Mesenchymal stem cell (in vitro differentiated cells and primary cell): ENCODE data around the gene ADAP2.

ENCODE experiments used
- DNase-seq: peaks from one replicate; pipeline ENCODE4 v3.0.0-alpha.2; 2013
- H2AFZ ChIP-seq: one replicate; pipeline ENCODE4 v1.6.1; 2013; ENCODE audit warnings: low read depth, mild to moderate bottlenecking, control low read depth, inconsistent platforms, low read length, moderate library complexity
- H2AK5ac ChIP-seq: 2 replicates; pipeline ENCODE4 v1.6.1; 2013; ENCODE audit warnings: low read length, moderate library complexity, mild to moderate bottlenecking, inconsistent platforms; ENCODE audit not compliant: severe bottlenecking
- H2BK120ac ChIP-seq: one replicate; pipeline ENCODE4 v1.6.1; 2013; ENCODE audit warnings: low read depth, mild to moderate bottlenecking, inconsistent platforms, low read length, moderate library complexity
- H2BK12ac ChIP-seq, 2 experiments: one replicate each; pipeline ENCODE4 v1.6.1; 2013; ENCODE audit warnings: inconsistent platforms in 2 of 2, low read length in 2 of 2, mild to moderate bottlenecking in 2 of 2, moderate library complexity in 2 of 2, control low read depth in 1 of 2
- H2BK15ac ChIP-seq: one replicate; pipeline ENCODE4 v1.6.1; 2013; ENCODE audit warnings: mild to moderate bottlenecking, low read depth, inconsistent platforms; ENCODE audit not compliant: poor library complexity, severe bottlenecking
- H2BK5ac ChIP-seq: 2 replicates; pipeline ENCODE4 v1.6.1; 2013; ENCODE audit warnings: low read depth, mild to moderate bottlenecking, low read length, control low read depth, inconsistent platforms; ENCODE audit not compliant: poor library complexity, severe bottlenecking
- H3K14ac ChIP-seq, 2 experiments: one replicate each; pipeline ENCODE4 v1.6.1; 2013; ENCODE audit warnings: inconsistent platforms in 2 of 2, low read length in 2 of 2, control low read depth in 1 of 2, mild to moderate bottlenecking in 1 of 2, moderate library complexity in 1 of 2
- H3K18ac ChIP-seq, 2 experiments: one replicate each; pipeline ENCODE4 v1.6.1; 2013; ENCODE audit warnings: inconsistent platforms in 2 of 2, low read length in 2 of 2, control low read depth in 1 of 2, low read depth in 1 of 2, mild to moderate bottlenecking in 1 of 2
- H3K23ac ChIP-seq, 2 experiments: one replicate each; pipeline ENCODE4 v1.6.1; 2013; ENCODE audit warnings: inconsistent platforms in 2 of 2, low read length in 2 of 2, mild to moderate bottlenecking in 2 of 2, moderate library complexity in 2 of 2, control low read depth in 1 of 2
- H3K27ac ChIP-seq: 2 replicates; pipeline ENCODE4 v1.5.1; 2013; ENCODE audit warnings: mild to moderate bottlenecking, moderate library complexity, low read length, control low read depth, inconsistent platforms; ENCODE audit not compliant: poor library complexity, severe bottlenecking
- H3K27me3 ChIP-seq, 2 experiments: 2 replicates each; pipeline versions ENCODE4 v1.6.1 to v1.7.0; 2013; ENCODE audit warnings: low read length in 2 of 2, mild to moderate bottlenecking in 2 of 2, moderate library complexity in 2 of 2, control low read depth in 1 of 2, inconsistent platforms in 1 of 2; ENCODE audit not compliant: control insufficient read depth in 1 of 2, insufficient read depth in 1 of 2
- H3K36me3 ChIP-seq, 2 experiments: 2 replicates each; pipeline versions ENCODE4 v1.6.1 to v1.7.0; 2013; ENCODE audit warnings: low read length in 2 of 2, control low read depth in 1 of 2, inconsistent platforms in 1 of 2, low read depth in 1 of 2, mild to moderate bottlenecking in 1 of 2; ENCODE audit not compliant: insufficient read depth in 2 of 2, control insufficient read depth in 1 of 2
- H3K4ac ChIP-seq, 2 experiments: one replicate each; pipeline ENCODE4 v1.6.1; 2013; ENCODE audit warnings: inconsistent platforms in 2 of 2, low read length in 2 of 2, mild to moderate bottlenecking in 2 of 2, moderate library complexity in 2 of 2, control low read depth in 1 of 2, low read depth in 1 of 2
- H3K4me1 ChIP-seq: 2 replicates; pipeline ENCODE4 v1.6.1; 2013; ENCODE audit warnings: low read depth, low read length, control low read depth; ENCODE audit not compliant: control insufficient read depth, insufficient read depth
- H3K4me2 ChIP-seq: 2 replicates; pipeline ENCODE4 v1.6.1; 2013; ENCODE audit warnings: low read length, mild to moderate bottlenecking, inconsistent platforms; ENCODE audit not compliant: poor library complexity, severe bottlenecking
- H3K4me3 ChIP-seq, 2 experiments: 2 replicates each; pipeline versions ENCODE4 v1.5.1 to v1.7.0; 2013; ENCODE audit warnings: low read length in 2 of 2, mild to moderate bottlenecking in 2 of 2, control low read depth in 1 of 2, low read depth in 1 of 2; ENCODE audit not compliant: insufficient read depth in 1 of 2
- H3K79me1 ChIP-seq: replicated peaks from 2 replicates; pipeline ENCODE4 v1.6.1; 2013; ENCODE audit warnings: mild to moderate bottlenecking, control low read depth, low read length, inconsistent platforms; ENCODE audit not compliant: poor library complexity, severe bottlenecking
- H3K9ac ChIP-seq: 2 replicates; pipeline ENCODE4 v1.7.0; 2013; ENCODE audit warnings: mild to moderate bottlenecking, low read length, moderate library complexity
- H3K9me3 ChIP-seq: 2 replicates; pipeline ENCODE4 v1.7.0; 2013; ENCODE audit warnings: mild to moderate bottlenecking, low read length; ENCODE audit not compliant: control insufficient read depth
- H4K8ac ChIP-seq: one replicate; pipeline ENCODE4 v1.6.1; 2013; ENCODE audit warnings: inconsistent platforms, mild to moderate bottlenecking, low read length, moderate library complexity
- H4K91ac ChIP-seq: one replicate; pipeline ENCODE4 v1.6.1; 2013; ENCODE audit warnings: mild to moderate bottlenecking, low read length, inconsistent platforms
- WGBS: methylation state at CpG from one replicate; pipeline ENCODE4 v1.1.7; 2013; ENCODE audit warnings: mixed read lengths; 5-methylcytosine and 5-hydroxymethylcytosine counted together

The ADAP2 gene

DNA sequence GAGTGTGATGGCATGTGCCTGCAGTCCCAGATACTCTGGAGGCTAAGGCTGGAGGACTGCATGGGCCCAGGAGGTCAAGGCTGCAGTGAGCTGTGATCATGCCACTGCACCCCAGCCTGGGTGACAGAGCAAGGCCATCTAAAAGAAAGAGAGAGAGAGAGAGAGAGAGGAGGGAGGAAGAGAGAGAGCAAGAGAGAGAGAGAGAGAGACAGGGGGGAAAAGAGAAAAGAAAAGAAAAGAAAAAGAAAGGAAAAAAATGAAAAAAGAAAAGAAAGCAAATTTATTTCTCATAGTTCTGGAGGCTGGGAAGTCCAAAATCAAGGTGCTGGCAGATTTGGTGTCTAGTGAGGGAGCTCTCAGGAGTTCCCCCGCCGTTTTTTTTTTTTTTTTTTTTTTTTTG lies 82.4 kb downstream of the ADAP2 start:
- peaks cover 24 to 58% of the 10 kb centered on the region in 2 experiments for H3K36me3 ChIP-seq
- WGBS, result 89% methylated on average over 2 of the region's 2 CpGs
- H2AK5ac ChIP-seq, result no peak overlapping the region
- no peak overlapping the region for H3K18ac ChIP-seq
- H3K4ac ChIP-seq, result no peak overlapping the region
- no peak overlapping the region for H3K23ac ChIP-seq
- H2BK15ac ChIP-seq, result no peak overlapping the region
- H3K27ac ChIP-seq, result no peak overlapping the region
- peaks cover 2% of the 10 kb centered on the region for H3K4me1 ChIP-seq
- no peak overlapping the region for H2BK12ac ChIP-seq
- H3K14ac ChIP-seq, result no peak overlapping the region
- no peak overlapping the region for H2AFZ ChIP-seq
- no peaks in the 10 kb centered on the region for H3K27me3 ChIP-seq
- no peak overlapping the region for H3K4me2 ChIP-seq
- no peak overlapping the region for H2BK120ac ChIP-seq
- H4K91ac ChIP-seq, result no peak overlapping the region
- no peak overlapping the region for H2BK5ac ChIP-seq
- H3K9me3 ChIP-seq, result no peaks in the 10 kb centered on the region
- no peak for DNase-seq
- no peak overlapping the region for H4K8ac ChIP-seq
- H3K79me1 ChIP-seq, result peaks cover 6% of the 10 kb centered on the region
- H3K4me3 ChIP-seq, result no peak overlapping the region
- no peak overlapping the region for H3K9ac ChIP-seq

GRCh38 chr17:31007695-31008373 lies 86.1 kb downstream of the ADAP2 start:
- Histone ChIP-seq H3K23ac (no peak overlapping the region), H3K9ac (peak overlapping the region; percentile 88), H3K27ac (peak overlapping the region; percentile 68), H2AK5ac (no peak overlapping the region), H3K36me3 (peaks cover 3 to 22% of the 10 kb centered on the region in 2 experiments), H2BK5ac (no peak overlapping the region), H2AFZ (peak overlapping the region; percentile 85), H3K18ac (peak overlapping the region; percentile 48 to 98), H3K27me3 (no peaks in the 10 kb centered on the region), H2BK15ac (peak overlapping the region; percentile 93), H3K4me1 (peaks cover 3% of the 10 kb centered on the region), H3K14ac (no peak overlapping the region), H3K4ac (peak overlapping the region in 1 of 2 experiments; percentile 81), H2BK120ac (peak overlapping the region; percentile 58), H4K91ac (no peak overlapping the region), H2BK12ac (no peak overlapping the region), H3K9me3 (no peaks in the 10 kb centered on the region), H3K4me3 (peak overlapping the region; percentile 78 to 91), H4K8ac (peak overlapping the region; percentile 98), H3K4me2 (peak overlapping the region; percentile 72), H3K79me1 (peaks cover 6% of the 10 kb centered on the region)
- no peak for DNase-seq
- 69% methylated on average over 7 of the region's 9 CpGs for WGBS

DNA sequence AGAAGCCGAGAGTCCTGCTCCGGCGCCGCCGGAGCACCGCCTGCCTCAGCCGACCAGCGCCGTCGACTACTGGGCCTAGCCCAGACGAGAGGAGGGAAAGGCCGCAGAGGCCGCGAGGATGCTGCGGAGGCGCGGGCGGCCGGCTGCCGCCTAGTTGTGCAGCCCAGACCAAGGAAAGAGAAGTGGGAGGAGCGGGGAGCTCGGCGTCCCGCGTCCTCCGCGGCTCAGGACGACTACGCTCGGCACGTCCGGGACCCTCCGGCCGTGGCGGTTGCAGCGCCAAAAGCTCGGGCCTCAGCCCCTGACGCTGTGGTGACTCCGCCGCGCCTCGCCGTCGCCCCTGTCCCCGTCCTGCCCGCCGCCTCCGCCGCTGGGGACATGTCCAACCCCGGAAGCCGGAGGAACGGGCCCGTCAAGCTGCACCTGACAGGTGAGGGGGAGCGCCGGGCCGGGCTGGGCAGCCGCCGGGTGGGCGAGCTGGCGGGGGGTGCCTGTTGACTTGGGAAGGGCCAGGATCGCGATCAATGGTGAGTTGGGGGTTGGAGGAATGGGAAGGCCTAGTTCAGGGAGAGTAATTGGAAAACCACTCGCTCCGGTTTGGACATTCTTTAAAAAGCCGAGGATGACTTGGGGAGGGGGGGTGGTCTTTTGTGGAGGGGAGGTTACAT lies 86.8 kb downstream of the ADAP2 start:
- H4K91ac ChIP-seq, result peak overlapping the region; percentile 86
- peak overlapping the region in 1 of 2 experiments; percentile 91 for H3K23ac ChIP-seq
- H3K9me3 ChIP-seq, result no peaks in the 10 kb centered on the region
- DNase-seq, result peak; percentile 75
- peak overlapping the region; percentile 85 for H2AFZ ChIP-seq
- H3K4me2 ChIP-seq, result peak overlapping the region; percentile 72
- H2BK15ac ChIP-seq, result peak overlapping the region; percentile 93
- peaks cover 6% of the 10 kb centered on the region for H3K79me1 ChIP-seq
- H3K4ac ChIP-seq, result peak overlapping the region; percentile 81 to 87
- H3K27me3 ChIP-seq, result no peaks in the 10 kb centered on the region
- H4K8ac ChIP-seq, result peak overlapping the region; percentile 98
- H3K4me3 ChIP-seq, result peak overlapping the region; percentile 78 to 91
- H3K36me3 ChIP-seq, result peaks cover 3 to 17% of the 10 kb centered on the region in 2 experiments
- H2AK5ac ChIP-seq, result no peak overlapping the region
- H2BK120ac ChIP-seq, result peak overlapping the region; percentile 97
- 1% methylated on average over 50 of the region's 65 CpGs for WGBS
- H3K9ac ChIP-seq, result peak overlapping the region; percentile 88
- H3K18ac ChIP-seq, result peak overlapping the region; percentile 70 to 98
- peaks cover 3% of the 10 kb centered on the region for H3K4me1 ChIP-seq
- H3K27ac ChIP-seq, result peak overlapping the region; percentile 78
- H2BK5ac ChIP-seq, result no peak overlapping the region
- no peak overlapping the region for H2BK12ac ChIP-seq
- peak overlapping the region in 1 of 2 experiments; percentile 89 for H3K14ac ChIP-seq
